Measurements from ENCODE around the gene KIF21B. TPM values are rescaled to one million over a fixed set of nuclear protein-coding genes. Genes with fewer than 3 reads are reported as not detected.

Gene KIF21B
- total RNA-seq, 4 donors from 2014 or later = 3.2 to 40.4 (median 22.7) TPM

- H3K4me1 ChIP-seq = no peaks in the 10 kb centered on the region
- 56 to 65% methylated on average over 3 to 9 of the region's 9 CpGs for whole genome bisulfite sequencing, 2 donors (ENCODE audit: low coverage in 1 of 2)
- H3K27me3 ChIP-seq = no peaks in the 10 kb centered on the region
- DNase-seq = no peak
- TF ChIP-seq EP300 (IDR thresholded peaks at IDR 0.05; ENCODE audit: low read depth) = no peak
- no peak for TF ChIP-seq POLR2AphosphoS5 (IDR thresholded peaks at IDR 0.05)
- no peak for TF ChIP-seq CTCF (IDR thresholded peaks at IDR 0.05)
- no peak for TF ChIP-seq POLR2A (IDR thresholded peaks at IDR 0.05)
- no peaks in the 10 kb centered on the region for H3K36me3 ChIP-seq
- H3K9me3 ChIP-seq = no peaks in the 10 kb centered on the region
- no peak overlapping the region for H3K4me3 ChIP-seq
- intact Hi-C loops (cut with DNase I; ENCODE audit: low total_unique reads) = no loop called here
- in situ Hi-C loops (cut with MboI; ENCODE audit: low pct_ligation_motif_present in 1 of 4, low pct_unique_long_range_greater_than_20kb in 1 of 4, low sequenced_read_pairs in 3 of 4) = no loop called here
- no peak overlapping the region for H3K27ac ChIP-seq
Observed at GRCh38 chr1:200960236-200960947, 63.1 kb downstream of the KIF21B start.

GRCh38 chr1:200959411-200959921 is 64.0 kb downstream of the KIF21B start:
- no peak overlapping the region for H3K27ac ChIP-seq
- DNase-seq = no peak
- TF ChIP-seq POLR2AphosphoS5 (IDR thresholded peaks at IDR 0.05) (no peak), POLR2A (IDR thresholded peaks at IDR 0.05) (no peak), CTCF (IDR thresholded peaks at IDR 0.05) (no peak), EP300 (IDR thresholded peaks at IDR 0.05; ENCODE audit: low read depth) (no peak)
- no peaks in the 10 kb centered on the region for H3K4me1 ChIP-seq
- WGBS, 2 donors (ENCODE audit: low coverage in 1 of 2) = 81% methylated on average over 15 of the region's 15 CpGs; no CpG with 5 or more reads in 1 of the 2 donors
- no peak overlapping the region for H3K4me3 ChIP-seq
- no peaks in the 10 kb centered on the region for H3K36me3 ChIP-seq
- intact Hi-C loops (cut with DNase I; ENCODE audit: low total_unique reads) = no loop called here
- no peaks in the 10 kb centered on the region for H3K27me3 ChIP-seq
- H3K9me3 ChIP-seq = no peaks in the 10 kb centered on the region
- in situ Hi-C loops (cut with MboI; ENCODE audit: low pct_ligation_motif_present in 1 of 4, low pct_unique_long_range_greater_than_20kb in 1 of 4, low sequenced_read_pairs in 3 of 4) = no loop called here

- Histone ChIP-seq H3K27ac (no peak overlapping the region), H3K36me3 (no peaks in the 10 kb centered on the region), H3K4me1 (no peaks in the 10 kb centered on the region), H3K4me3 (no peak overlapping the region), H3K27me3 (no peaks in the 10 kb centered on the region), H3K9me3 (no peaks in the 10 kb centered on the region)
- TF ChIP-seq EP300 (IDR thresholded peaks at IDR 0.05; ENCODE audit: low read depth) = no peak
- TF ChIP-seq CTCF (IDR thresholded peaks at IDR 0.05) = no peak
- TF ChIP-seq POLR2A (IDR thresholded peaks at IDR 0.05) = no peak
- TF ChIP-seq POLR2AphosphoS5 (IDR thresholded peaks at IDR 0.05) = no peak
- in situ Hi-C loops (cut with MboI; ENCODE audit: low pct_ligation_motif_present in 1 of 4, low pct_unique_long_range_greater_than_20kb in 1 of 4, low sequenced_read_pairs in 3 of 4) (no loop called here), intact Hi-C loops (cut with DNase I; ENCODE audit: low total_unique reads) (no loop called here)
- 96% methylated on average over 11 of the region's 11 CpGs; no CpG with 5 or more reads in 1 of the 2 donors for WGBS, 2 donors (ENCODE audit: low coverage in 1 of 2)
- DNase-seq = no peak
Observed at GRCh38 chr1:200958597-200958996, 64.9 kb downstream of the KIF21B start.

- Histone ChIP-seq H3K36me3 (no peaks in the 10 kb centered on the region), H3K27ac (no peak overlapping the region), H3K4me3 (no peak overlapping the region), H3K4me1 (no peaks in the 10 kb centered on the region), H3K9me3 (no peaks in the 10 kb centered on the region), H3K27me3 (no peaks in the 10 kb centered on the region)
- DNase-seq = no peak
- in situ Hi-C loops (cut with MboI; ENCODE audit: low pct_ligation_motif_present in 1 of 4, low pct_unique_long_range_greater_than_20kb in 1 of 4, low sequenced_read_pairs in 3 of 4) (no loop called here), intact Hi-C loops (cut with DNase I; ENCODE audit: low total_unique reads) (no loop called here)
- WGBS, 2 donors (ENCODE audit: low coverage in 1 of 2) = 83 to 93% methylated on average over 2 to 3 of the region's 3 CpGs
- no peak for TF ChIP-seq POLR2A (IDR thresholded peaks at IDR 0.05)
- no peak for TF ChIP-seq EP300 (IDR thresholded peaks at IDR 0.05; ENCODE audit: low read depth)
- TF ChIP-seq POLR2AphosphoS5 (IDR thresholded peaks at IDR 0.05) = no peak
- no peak for TF ChIP-seq CTCF (IDR thresholded peaks at IDR 0.05)
Observed at GRCh38 chr1:200954434-200954833, 69.1 kb downstream of the KIF21B start.
